Brain pericyte (primary cell): ENCODE results near the gene ELAC1.
A peak's percentile ranks its signal among the peaks of the same experiment; 100 is the strongest.
"Not testable (repeated sequence)": the region's sequence is repeated elsewhere in the genome, so short reads cannot be mapped to it uniquely, and the experiment has no call there.

ENCODE experiments used
- DNase-seq: peaks from one replicate; pipeline ENCODE4 v3.0.0-alpha.2; 2012; ENCODE audit warnings: low read depth, low spot score

Gene ELAC1, protein sequence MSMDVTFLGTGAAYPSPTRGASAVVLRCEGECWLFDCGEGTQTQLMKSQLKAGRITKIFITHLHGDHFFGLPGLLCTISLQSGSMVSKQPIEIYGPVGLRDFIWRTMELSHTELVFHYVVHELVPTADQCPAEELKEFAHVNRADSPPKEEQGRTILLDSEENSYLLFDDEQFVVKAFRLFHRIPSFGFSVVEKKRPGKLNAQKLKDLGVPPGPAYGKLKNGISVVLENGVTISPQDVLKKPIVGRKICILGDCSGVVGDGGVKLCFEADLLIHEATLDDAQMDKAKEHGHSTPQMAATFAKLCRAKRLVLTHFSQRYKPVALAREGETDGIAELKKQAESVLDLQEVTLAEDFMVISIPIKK

DNA sequence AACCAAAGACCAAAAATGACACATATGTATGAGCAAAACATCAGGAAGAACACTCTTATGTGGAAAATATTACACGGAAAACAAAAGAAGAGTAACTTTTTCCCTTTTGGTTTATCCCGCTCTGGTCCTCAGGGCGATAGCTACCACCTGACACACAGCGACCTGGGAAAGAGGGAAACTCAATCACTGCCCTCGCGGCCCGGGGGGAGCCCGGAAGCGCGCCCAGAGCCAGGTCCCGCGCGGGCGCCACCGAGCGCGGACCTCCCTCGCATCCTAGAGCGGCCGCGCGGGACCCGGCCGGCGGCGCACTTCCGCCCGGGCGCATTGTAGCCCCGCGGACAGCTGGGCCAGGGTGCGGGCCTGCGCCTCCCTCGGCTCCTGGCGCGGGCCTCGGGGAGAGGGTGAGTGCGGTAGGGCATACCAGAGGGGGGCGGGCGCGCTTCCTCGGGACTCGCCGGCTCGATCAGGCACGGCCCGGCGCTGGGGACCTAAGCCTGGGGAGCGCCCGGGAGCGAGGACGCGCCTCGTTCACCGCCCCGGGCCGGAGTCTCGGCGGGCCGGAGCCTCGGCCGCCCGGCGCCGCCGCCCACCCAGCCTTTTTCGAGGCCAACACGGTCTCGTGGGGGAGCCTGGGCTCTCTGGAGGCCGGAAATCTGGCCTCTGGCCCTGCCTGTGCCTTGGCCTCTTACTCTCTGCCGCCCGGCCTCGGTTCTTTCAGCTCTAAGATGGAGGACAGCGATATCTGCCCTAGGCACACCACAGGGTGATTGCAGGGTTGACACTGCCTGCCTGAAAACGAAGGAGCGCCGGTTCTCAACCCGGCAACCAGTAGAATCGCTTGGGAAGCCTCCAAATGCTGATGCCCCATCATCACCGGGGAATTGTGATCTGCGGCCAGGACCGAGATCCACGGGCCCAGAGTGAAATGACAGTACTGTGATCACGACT, at the start of gene ELAC1:
Gene ELAC1 (plus strand): TSS at position 327 of the 948 bp plus-strand sequence. CDS start 6,365 bp downstream, outside the sequence.
- peak; percentile 22 for DNase-seq

DNA sequence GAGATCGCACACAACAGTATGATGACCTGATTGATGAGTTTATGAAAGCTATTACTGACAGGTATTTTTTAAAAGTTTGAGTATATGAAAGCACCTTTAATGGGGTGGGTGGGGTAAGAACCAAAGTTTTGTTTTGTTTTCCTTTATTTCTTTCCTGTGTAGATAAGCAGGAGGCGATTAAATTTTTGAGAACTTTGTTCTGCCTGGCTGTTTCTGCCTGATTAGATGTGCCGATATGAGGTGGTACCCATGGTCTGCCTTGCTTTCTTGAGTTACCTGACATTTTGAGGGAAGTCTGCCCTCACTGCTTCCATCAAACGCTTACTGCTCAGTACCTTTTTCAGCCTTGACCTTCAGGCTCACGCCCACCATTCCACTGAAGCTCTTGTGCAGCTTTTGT, 49.7 kb upstream of the ELAC1 start:
- DNase-seq = no peak

DNA sequence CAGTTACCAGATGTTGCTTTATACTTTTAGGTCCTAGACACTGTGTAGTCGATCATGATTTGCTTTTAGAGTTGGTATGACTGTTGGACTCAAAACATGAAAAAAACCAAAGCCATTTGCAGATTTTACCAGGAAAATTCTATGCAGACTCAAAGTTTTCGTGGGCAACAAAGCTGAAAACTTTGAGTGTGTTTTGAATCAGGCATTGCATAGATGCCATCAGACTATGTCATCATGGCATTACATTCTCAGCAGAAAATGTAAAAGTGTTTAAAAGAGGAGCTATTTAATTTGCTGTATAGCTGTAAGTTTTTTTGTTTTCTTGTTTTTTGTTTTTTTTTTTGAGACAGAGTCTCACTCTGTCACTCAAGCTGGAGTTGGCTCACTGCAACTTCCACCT, 43.5 kb upstream of the ELAC1 start:
- no peak for DNase-seq

DNA sequence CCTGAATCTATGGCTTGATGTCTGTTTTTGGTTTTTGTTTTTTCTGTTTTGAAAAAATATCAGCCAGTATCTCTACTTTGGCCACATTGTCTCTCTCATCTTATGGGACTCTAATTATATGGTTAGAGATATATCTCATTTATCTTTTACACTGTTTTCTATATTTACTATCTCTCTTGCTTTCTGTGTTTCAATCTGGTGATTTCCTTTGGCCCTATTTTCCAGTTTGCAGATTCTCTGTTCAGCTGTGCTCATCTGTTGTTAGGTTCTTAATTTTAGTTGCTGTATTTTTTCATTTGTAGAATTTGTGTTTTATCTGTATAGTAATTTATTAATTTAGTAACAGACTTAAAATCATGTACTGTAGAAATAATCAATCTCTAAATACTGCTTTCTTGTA, 41.3 kb upstream of the ELAC1 start:
- no peak for DNase-seq

DNA sequence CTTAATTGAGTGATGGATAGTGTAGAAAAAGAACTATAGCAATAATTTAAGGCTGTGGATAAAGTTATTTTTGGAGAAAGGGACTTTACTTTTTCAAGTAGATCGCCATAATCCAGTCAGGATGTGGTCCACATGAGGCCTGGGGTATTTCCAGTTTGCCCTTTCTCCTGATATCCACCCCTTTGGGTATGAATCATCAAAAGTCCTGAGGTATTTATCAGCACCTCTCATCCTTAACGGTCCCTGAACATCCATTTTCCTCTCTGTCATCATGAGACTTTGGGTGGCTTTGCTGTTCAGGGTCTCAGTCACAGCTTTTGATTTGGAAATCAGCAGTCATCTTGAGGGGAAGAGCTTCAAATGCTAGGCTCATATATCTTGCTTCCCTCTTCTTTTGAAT, 39.3 kb upstream of the ELAC1 start:
- no peak for DNase-seq

DNA sequence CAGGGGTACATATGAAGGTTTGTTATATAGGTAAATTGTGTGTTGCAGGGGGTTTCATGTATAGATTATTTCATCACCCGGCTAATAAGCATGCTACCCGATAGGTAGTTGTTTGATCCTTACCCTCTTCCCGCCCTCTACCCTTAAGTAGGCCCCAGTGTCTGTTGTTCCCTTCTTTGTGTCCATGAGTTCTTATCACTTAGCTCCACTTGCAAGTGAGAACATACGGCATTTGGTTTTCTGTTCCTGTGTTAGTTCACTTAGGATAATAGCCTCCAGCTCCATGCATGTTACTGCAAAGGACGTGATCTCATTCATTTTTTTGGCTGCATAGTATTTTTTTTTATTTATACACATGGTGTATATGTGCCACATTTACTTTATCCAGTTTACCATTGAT, 34.2 kb upstream of the ELAC1 start:
- DNase-seq = no peak

DNA sequence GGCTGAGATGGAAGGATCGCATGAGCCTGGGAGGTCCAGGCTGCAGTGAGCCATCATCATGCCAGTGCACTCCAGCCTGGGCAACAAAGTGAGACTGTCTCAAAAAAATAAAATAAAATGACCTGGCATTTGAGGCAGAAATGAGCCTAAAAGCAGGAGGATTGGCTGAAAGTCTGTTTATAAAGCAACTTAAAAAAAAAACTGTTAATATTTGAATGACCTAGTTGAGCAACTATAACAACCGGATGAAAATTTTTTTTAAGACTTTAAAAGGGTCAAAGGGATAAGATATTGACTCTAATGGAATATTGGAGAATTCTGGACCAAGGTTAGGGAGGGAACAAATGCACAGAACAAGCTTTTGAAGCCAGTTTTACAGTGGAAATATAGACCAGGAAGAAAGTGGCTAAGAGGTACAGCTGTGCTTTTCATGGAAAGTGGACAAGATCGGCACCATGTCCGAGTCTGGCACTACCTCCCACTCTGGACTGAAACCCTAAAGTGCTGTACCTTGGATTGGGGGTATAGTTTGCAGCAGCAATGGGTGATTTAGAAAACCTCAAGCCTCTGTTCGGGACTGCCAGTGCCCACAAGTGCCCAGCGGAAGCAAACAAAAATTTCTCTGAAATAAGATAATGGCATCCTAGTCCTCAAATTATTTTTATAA, 33.2 kb upstream of the ELAC1 start:
- no peak for DNase-seq

DNA sequence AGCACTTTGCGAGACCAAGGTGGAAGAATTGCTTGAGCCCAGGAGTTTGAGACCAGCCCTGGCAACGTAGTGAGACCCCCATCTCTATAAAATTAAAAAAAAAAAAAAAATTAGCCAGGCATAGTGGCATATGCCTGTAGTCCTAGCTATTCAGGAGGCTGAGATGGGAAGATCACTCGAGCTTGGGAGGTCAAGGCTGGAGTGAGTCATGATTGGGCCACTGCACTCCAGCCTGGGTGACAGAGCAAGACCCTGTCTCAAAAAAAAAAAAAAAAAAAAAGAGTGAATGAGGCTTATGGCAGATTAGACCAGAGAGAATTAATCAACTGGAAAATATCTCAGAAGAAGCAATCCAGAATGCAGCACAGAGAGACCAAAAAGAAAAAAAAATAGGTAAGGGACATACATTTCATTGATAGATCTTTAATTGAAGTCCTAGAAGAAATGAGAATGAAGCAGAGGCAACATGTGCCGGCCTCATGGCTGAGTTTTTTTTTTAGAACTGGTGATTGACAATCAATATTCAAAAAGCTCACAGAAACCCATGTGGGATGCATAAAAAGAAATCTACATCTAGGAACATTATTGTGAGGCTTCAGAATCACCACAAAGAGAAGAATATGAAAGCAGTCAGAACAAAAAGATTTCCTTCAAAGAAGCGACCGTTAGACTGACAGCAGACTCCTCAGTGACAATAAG, 32.2 kb upstream of the ELAC1 start:
- DNase-seq = no peak

DNA sequence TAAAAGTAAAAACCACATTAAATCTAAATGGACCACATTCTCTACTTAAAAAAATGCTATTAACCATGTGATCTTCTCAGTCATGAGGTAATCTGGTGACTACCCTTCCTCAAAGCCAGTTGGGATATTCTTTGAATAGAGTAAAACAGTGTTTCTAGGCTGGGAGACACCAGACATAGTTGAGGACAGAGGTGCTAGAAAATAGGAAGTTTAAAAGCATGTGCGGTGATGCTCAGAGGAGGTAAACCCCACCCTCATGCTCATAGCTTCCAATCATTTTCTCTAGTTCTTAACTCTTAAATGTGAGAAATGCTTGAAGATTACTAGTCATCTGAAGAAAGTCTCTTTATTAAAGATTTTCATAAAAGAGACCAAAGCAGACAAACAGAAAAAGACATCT, 30.7 kb upstream of the ELAC1 start:
- no peak for DNase-seq

DNA sequence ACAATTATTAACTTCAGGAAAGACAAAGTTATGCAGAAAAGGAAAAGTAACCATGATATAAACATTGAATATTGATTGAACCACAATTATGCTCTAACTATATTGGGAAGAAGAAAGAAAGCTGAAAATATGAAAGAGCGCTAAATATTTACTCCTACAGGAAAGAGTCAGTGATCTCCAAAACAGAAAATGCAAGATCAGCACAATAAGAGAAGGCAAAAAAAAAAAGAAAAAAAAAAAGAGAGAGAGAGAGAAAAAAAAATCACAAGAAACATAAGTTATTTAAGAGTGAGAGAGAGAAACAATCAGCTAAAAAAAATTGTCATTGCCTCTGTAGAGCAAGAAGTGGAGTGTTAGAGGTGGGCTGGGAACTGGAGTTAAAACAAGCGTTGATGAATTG, 28.9 kb upstream of the ELAC1 start:
- no peak for DNase-seq

DNA sequence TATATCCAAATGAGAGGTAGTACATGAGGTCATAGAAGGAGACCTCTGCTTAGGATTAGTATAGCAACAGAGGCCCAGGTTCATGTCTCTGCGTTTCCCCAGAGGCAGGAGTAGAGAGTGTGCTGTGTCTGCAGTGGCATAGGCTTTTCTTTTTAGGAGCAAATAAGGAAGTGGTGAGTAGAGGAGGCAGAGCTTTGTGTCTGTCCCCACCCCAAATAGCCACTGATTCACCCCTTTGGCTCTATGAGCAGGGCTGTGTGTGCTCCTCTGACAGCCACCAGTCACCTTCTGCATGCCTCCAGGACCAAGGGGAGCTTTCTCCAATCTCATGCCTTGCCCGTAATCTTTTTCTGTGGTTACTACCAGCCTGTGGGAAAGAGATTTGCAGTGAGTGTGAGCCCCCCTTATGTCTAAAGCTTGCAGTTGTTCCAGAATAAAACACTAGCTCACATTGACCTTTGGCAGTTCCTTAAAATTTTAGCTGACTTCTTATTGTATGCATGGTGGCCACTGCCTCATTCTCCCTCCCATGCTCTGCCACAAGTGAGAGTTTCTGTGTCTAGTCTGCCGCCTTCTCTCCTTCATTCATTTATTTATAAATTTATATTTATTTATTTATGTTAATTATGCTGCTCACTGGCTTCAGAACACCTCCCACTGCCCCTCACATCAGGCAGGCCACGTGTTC, 23.5 kb upstream of the ELAC1 start:
- DNase-seq = no peak

DNA sequence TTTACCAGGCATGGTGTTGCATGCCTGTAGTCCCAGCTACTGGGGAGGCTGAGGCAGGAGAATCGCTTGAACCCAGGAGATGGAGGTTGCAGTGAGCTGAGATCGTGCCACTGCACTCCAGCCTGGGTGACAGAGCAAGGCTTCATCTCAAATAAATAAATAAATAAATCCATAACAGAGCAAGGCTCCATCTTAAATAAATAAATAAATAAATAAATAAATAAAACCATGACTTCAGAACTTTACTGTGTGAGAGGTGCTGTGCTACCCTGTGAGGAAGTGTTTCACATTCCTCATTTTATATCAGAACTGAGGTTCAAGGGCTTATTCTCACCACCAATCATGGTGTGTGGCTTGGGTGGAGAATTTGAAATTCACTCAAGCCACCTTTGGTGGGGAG, 21.9 kb upstream of the ELAC1 start:
- not testable (repeated sequence) for DNase-seq

DNA sequence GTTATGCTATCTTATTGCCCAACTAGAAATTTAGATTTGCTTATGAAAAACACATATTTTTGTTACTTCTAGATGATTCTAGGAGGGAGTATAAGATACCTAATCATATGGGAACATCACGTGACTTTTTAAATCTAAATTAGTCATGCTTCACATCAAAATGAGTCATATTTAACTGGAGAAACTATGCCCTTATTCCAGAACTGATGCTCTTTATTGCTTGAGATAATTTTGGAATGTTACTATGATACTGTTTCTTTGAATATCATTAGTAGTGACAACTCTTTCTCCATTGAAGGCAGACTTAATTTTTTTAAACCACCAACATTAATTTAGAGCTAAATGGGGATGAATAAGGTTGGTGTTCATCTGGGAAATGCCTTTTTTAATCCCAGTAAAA, 19.9 kb upstream of the ELAC1 start:
- no peak for DNase-seq

DNA sequence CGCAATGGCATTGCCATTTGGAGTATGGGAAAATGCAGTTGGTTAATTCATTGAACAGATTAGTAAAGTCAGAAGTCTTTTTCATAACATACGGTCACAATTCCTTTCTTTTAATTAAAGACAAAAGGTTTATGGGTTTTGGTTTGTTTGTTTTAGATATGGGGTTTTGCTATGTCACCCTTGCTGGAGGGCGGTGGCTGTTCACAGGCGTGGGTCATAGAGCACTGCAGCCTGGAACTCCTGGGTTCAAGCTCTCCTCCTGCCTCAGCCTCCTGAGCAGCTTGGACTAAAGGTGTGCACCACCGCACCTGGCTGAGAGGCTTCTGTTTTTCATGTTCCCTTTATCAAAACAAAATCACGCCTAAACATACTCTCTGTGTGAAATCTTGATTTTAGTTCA, 18.7 kb upstream of the ELAC1 start:
- DNase-seq = no peak

DNA sequence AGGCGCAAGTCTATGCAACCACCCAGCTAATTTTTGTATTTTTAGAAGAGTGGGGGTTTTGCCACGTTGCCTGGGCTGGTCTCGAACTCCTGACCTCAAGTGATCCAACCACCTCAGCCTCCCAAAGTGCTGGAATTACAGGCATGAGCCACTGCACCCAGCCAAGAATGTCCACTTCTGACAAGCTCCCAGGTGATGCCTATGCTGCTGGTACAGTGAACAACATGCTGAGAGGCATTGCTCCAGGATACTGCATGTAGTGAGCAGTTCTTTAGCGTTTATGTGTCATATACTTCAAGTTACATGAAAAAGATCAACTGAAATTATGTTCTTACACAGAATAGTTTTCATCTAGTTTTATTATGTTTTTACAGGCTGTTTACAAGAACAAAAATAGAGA, 17.2 kb upstream of the ELAC1 start:
- no peak for DNase-seq

DNA sequence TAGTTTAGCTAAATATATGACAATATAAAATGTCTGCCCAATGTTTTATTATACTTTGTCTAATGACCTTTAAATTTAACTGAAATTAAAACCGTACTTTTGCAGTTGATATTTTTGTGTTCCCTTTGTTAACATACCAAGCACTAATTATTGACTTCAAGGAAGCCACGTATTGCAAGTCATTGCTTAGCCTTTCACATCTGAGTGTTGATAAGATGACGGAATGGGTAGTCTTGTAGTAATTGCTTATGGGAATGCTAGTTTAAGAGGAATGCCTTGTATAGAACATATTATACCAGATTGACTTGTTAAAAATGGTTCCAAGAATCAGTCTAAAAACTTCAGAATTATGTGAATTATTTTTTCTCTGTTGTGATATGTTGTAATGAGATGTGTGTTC, 14.0 kb upstream of the ELAC1 start:
- DNase-seq = no peak

DNA sequence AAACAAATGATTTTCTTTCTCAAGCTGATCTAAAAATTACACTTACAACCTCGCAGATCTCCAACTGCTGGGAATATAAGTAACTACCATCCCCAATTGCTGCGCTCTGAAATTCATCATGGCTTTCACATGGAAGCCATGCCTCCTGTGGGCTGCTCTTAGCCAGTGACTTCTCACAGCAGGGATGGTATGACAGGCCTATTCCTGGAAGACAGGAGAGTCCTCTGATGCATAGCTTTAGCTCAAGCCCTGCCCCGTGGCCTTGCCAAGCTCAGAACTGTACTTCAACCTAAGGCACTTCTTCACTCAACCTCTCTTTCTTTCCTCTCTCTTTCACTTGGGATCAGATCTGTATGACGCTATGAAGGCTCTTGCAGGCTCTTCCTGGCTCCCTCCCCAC, 12.6 kb upstream of the ELAC1 start:
- no peak for DNase-seq

DNA sequence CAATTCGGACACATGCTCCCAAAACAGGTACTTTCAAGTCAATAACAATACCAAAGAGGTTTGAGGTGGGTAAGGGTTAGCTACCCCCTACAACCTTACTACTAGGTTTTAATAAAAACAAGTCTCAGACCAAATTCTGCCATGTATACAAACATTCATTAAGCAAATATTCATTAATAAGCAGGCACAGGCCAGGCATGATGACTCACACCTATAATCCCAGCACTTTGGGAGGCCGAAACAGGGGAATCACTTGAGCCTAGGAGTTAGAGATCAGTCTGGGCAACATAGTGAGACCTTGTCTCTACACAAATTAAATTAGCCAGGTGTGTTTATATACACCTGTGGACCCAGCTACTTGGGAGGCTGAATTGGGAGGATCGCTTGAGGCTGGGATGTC, 11.7 kb upstream of the ELAC1 start:
- no peak for DNase-seq

DNA sequence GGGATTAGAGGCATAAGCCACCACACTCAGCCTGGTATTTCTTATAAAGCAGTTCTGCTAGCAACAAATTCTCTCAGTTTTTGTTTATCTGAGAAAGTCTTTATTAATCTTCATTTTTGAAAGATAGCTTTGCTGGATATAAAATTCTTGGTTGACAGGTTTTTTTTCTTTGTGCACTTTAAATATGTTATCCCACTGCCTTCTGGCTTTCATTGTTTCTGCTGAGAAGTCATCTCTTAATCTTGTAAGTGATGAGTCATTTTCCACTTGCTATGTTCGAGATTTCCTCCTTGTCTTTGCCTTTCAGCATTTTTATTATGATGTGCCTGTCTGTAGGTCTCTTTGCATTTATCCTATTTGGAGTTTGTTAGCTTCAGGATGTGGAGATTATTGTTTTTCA, 5.9 kb upstream of the ELAC1 start:
- no peak for DNase-seq

DNA sequence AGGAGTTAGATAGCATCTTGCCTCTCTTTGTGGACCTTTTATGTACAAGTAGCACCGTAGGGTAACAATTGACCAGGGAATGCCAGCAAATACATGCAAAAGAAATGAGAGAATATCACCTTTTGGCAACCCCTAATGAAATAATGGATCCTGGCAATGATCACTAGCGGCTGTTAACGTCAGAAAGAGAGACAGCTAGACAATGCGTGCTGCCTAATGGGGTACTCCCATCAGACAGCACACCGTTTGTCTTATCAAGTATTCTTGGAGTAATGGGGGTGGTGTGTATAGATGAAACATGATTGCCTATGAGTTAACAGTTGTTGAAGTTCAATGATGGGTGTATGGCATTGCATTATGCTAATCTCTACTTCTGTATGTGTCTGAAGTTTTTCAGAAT, 1.6 kb downstream of the ELAC1 start:
- DNase-seq = no peak

DNA sequence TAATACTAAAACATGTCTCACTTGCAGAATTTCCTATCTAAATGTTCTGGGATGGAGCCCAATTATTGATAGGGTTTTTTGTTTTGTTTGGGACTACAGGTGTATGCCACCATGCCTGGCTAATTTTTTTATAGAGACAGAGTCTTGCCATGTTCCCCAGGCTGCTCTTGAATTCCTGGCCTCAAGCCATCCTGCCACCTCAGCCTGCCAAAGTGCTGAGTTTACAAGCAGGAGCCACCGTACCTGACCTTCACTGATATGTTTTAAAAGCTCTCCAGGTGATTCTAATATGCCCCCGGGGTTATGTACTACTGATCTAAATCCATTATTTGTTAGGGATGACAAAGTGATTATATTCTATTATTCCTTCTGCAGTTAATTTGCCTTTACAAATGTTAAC, 2.2 kb downstream of the ELAC1 start:
- no peak for DNase-seq
